GM06990 (cell line): Measurements from ENCODE around the gene C14orf132.

Experiments
- DNase-seq: peaks from one replicate; pipeline ENCODE4 v3.0.0-alpha.2; 2011; ENCODE audit not compliant: insufficient read length; ENCODE audit errors: extremely low read depth
- H3K27me3 ChIP-seq: replicated peaks from 2 replicates; pipeline ENCODE4 v1.6.0; 2011; ENCODE audit warnings: low read length; ENCODE audit not compliant: control insufficient read depth, insufficient read depth
- H3K36me3 ChIP-seq: 2 replicates; pipeline ENCODE4 v1.5.1; 2011; ENCODE audit warnings: low read length; ENCODE audit not compliant: control insufficient read depth, insufficient read depth
- H3K4me3 ChIP-seq: replicated peaks from 2 replicates; pipeline ENCODE4 v1.5.1; 2011; ENCODE audit warnings: low read depth, mild to moderate bottlenecking, control low read depth, low read length
- CTCF ChIP-seq: IDR thresholded peaks from 2 replicates; pipeline ENCODE4 v1.5.1; 2011; ENCODE audit warnings: low read length, control low read depth, mild to moderate bottlenecking, inconsistent platforms; ENCODE audit not compliant: insufficient read depth, poor library complexity, severe bottlenecking

Gene C14orf132

GRCh38 chr14:96079066-96079465 is 39.9 kb downstream of the C14orf132 start:
- no peak for DNase-seq
- TF ChIP-seq CTCF: no peak
- Histone ChIP-seq H3K27me3 (no peaks in the 10 kb centered on the region), H3K36me3 (no peaks in the 10 kb centered on the region), H3K4me3 (no peak overlapping the region)

DNA sequence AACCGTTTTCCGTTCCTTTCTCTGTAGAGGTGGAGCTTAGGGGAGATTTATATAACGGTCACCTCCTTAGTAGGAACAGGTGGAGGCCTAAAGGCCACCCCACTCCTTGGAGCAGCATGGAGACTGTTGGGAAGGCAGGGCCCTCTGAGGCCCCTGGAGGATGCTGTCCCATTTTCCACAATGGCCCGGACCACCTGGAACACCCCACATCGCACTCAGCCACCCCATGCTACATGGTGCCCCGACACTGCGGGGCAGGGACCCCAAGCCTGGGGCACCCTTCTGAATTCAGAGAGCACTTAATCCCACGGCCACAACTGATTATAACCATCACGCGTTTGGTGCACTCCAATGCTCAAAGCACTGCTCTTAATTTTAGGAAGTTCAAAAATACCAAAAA is 41.4 kb downstream of the C14orf132 start:
- no peak for TF ChIP-seq CTCF
- H3K27me3 ChIP-seq: no peaks in the 10 kb centered on the region
- no peak for DNase-seq
- H3K36me3 ChIP-seq: no peaks in the 10 kb centered on the region
- no peak overlapping the region for H3K4me3 ChIP-seq

DNA sequence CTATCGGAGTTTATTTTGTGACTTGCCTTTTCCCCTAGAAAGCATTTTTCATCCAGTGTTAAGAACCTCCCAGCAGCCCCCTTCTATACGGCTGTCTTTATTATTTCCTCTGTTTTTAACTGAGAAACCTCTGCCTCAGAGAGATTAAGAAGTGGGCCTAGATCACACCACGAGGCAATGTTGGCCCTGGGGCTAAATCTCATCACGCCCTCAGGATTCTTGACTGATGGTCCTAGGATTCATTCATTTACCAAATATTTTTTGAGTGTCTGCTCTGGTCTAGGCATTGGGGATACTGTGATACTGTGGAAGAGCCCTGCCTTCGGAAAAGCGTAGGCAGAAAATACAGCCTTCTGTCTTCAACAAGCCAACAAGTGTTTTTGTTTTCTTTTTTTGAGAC is 42.1 kb downstream of the C14orf132 start:
- Histone ChIP-seq H3K36me3 (no peaks in the 10 kb centered on the region), H3K27me3 (no peaks in the 10 kb centered on the region), H3K4me3 (no peak overlapping the region)
- TF ChIP-seq CTCF: no peak
- no peak for DNase-seq

DNA sequence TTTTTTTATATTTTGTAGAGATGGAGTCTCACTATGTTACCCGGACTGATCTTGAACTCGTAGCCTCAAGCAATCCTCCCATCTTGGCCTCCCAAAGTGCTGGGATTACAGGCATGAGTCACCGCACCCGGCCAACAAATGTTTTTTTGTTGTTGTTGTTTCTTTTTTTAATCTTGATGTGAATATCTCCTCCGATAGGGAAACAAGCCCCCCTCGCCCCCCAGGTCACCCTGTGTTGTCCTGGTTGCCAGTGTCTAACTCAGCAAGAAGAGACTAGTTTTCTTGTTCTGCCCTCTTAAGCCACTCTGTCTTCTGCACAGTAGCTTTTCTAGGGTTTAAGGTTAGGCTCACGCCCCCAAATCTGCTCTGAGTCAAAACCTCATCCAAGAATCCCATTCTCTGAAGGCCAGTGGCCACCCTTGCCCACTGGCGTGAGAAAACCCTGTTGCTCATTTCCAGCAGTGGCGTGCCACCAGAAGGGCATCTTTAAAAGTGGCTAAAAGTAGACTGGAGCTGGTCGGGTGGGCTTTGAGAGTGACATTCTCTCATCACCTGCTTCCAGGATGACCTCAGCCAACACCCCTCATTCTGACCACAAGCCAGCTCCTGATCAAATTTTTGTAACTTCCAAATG is 42.7 kb downstream of the C14orf132 start:
- no peak for TF ChIP-seq CTCF
- Histone ChIP-seq H3K4me3 (no peak overlapping the region), H3K36me3 (no peaks in the 10 kb centered on the region), H3K27me3 (no peaks in the 10 kb centered on the region)
- DNase-seq: no peak

GRCh38 chr14:96082420-96083300 is 43.5 kb downstream of the C14orf132 start:
- no peak for TF ChIP-seq CTCF
- DNase-seq: no peak
- Histone ChIP-seq H3K36me3 (no peaks in the 10 kb centered on the region), H3K27me3 (no peaks in the 10 kb centered on the region), H3K4me3 (no peak overlapping the region)
